Loucy (cell line): Measurements from ENCODE around the gene IGF2.

Experiments used
- EZH2phosphoT487 ChIP-seq: fragments of 200-600 bp; IDR thresholded peaks from 2 replicates; pipeline ENCODE4 v1.6.1; 2018; ENCODE audit warnings: antibody characterized with exemption, mild to moderate bottlenecking, moderate library complexity, borderline replicate concordance
- TF ChIP-seq, protein P1 (sequence below): fragments of 200-600 bp; sonication (generic); conservative IDR thresholded peaks from 2 replicates; pipeline ENCODE4 v1.5.1; 2014; ENCODE audit warnings: mild to moderate bottlenecking, antibody characterized with exemption, low read length

DNA sequence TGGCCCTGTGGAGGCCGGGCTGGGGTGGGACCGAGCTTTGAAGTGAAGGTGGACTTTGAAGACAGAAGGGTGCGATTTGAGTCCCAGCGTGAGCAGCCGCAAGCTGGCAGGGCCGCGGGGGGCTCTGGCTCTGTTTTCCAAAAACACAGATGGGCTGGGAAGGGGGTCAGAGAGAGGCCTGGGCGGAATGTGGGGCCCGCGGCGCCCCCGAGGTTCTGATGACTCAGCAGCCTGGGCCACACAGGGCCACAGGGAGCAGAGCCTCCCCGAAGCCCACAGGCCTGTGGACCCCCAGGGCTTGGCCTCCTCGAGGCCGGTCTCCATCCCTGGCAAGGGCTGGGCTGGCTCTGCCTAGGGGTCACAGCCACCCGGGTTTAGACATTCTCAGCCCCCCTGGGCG lies 15.7 kb upstream of the IGF2 start:
- TF ChIP-seq, protein P1, sequence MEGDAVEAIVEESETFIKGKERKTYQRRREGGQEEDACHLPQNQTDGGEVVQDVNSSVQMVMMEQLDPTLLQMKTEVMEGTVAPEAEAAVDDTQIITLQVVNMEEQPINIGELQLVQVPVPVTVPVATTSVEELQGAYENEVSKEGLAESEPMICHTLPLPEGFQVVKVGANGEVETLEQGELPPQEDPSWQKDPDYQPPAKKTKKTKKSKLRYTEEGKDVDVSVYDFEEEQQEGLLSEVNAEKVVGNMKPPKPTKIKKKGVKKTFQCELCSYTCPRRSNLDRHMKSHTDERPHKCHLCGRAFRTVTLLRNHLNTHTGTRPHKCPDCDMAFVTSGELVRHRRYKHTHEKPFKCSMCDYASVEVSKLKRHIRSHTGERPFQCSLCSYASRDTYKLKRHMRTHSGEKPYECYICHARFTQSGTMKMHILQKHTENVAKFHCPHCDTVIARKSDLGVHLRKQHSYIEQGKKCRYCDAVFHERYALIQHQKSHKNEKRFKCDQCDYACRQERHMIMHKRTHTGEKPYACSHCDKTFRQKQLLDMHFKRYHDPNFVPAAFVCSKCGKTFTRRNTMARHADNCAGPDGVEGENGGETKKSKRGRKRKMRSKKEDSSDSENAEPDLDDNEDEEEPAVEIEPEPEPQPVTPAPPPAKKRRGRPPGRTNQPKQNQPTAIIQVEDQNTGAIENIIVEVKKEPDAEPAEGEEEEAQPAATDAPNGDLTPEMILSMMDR, result no peak
- TF ChIP-seq EZH2phosphoT487, result no peak
